GM18505 (cell line): ENCODE data around the gene MYOD1.

Source experiments
- ATAC-seq: cut with Tn5 transposase; IDR thresholded peaks from one replicate; pipeline ENCODE4 v1.9.1; 2021; ENCODE audit not compliant: unreplicated experiment
- POLR2A ChIP-seq: IDR thresholded peaks from 4 replicates; pipeline ENCODE4 v1.6.1; 2011; ENCODE audit warnings: borderline replicate concordance; ENCODE audit not compliant: insufficient read depth, insufficient read length; ENCODE audit errors: extremely low read depth

The MYOD1 gene

GRCh38 chr11:17743026-17743807 lies 23.8 kb downstream of the MYOD1 start:
- ATAC-seq = no peak
- no peak for TF ChIP-seq POLR2A

GRCh38 chr11:17743808-17744119 lies 24.4 kb downstream of the MYOD1 start:
- no peak for ATAC-seq

GRCh38 chr11:17744151-17744940 lies 25.0 kb downstream of the MYOD1 start:
- no peak for ATAC-seq
- no peak for TF ChIP-seq POLR2A

More at GRCh38 chr11:17743808-17744119, 24.4 kb downstream of the MYOD1 start:
- no peak for TF ChIP-seq POLR2A

GRCh38 chr11:17745023-17745772 lies 25.8 kb downstream of the MYOD1 start:
- no peak for ATAC-seq
- TF ChIP-seq POLR2A = no peak

GRCh38 chr11:17746096-17746495 lies 26.7 kb downstream of the MYOD1 start:
- no peak for ATAC-seq
- TF ChIP-seq POLR2A = no peak

- no peak for TF ChIP-seq POLR2A
- no peak for ATAC-seq
These were observed 28.0 kb downstream of the MYOD1 start for GRCh38 chr11:17747131-17747955.

- TF ChIP-seq POLR2A = no peak
- ATAC-seq = no peak
These were observed 28.7 kb downstream of the MYOD1 start for GRCh38 chr11:17748044-17748443.

- no peak for TF ChIP-seq POLR2A
- ATAC-seq = no peak
These were observed 29.7 kb downstream of the MYOD1 start for GRCh38 chr11:17748761-17749721.

- ATAC-seq = no peak
- no peak for TF ChIP-seq POLR2A
These were observed 30.8 kb downstream of the MYOD1 start for GRCh38 chr11:17750013-17750800.

- no peak for TF ChIP-seq POLR2A
- ATAC-seq = no peak
These were observed 31.4 kb downstream of the MYOD1 start for GRCh38 chr11:17750801-17751165.

- no peak for TF ChIP-seq POLR2A
- ATAC-seq = no peak
These were observed 32.2 kb downstream of the MYOD1 start for GRCh38 chr11:17751558-17751957.
